GM21619 (cell line): Measurements from ENCODE around the gene CTSW.

Experiments used
- ATAC-seq: cut with Tn5 transposase; IDR thresholded peaks from one replicate; pipeline ENCODE4 v1.9.1; 2021; ENCODE audit not compliant: unreplicated experiment

The CTSW gene

DNA sequence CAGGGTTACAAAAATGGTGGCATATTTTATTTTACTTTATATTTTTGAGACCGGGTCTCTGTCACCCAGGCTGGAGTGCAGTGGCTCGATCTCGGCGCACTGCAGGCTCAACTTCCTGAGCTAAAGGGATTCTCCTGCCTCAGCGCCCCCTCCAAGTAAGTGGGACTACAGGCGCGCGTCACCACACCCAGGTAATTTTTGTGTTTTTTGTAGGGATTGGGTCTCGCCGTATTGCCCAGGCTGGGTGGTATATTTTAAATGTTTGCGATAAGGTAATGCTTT, 21.2 kb downstream of the CTSW start:
- ATAC-seq, result no peak

- ATAC-seq, result no peak
These were observed 23.4 kb downstream of the CTSW start for GRCh38 chr11:65903068-65903481.

- ATAC-seq, result no peak
These were observed 24.1 kb downstream of the CTSW start for GRCh38 chr11:65903715-65904114.

DNA sequence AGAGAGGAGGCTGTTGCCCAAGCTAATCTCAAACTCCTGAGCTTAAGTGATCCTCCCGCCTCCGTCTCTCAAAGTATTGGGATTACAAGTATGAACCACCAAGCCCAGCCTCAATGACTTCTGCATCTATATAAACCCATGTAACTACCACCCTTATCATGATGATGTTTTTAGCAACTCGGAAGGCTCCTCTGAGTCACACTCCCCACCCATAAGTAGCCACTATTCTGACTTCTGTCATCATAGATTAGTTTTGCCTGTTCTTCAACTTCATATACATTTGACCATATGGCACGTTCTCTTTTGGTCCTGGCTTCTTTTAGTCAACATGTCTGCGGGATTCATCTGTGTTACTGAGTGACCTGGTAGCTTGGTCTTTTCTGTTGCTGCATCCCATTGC, 27.0 kb downstream of the CTSW start:
- ATAC-seq, result no peak

- no peak for ATAC-seq
These were observed 28.2 kb downstream of the CTSW start for GRCh38 chr11:65907878-65908277.

GRCh38 chr11:65911682-65912568, 32.3 kb downstream of the CTSW start:
- ATAC-seq, result no peak

- no peak for ATAC-seq
These were observed 33.2 kb downstream of the CTSW start for GRCh38 chr11:65912845-65913244.

DNA sequence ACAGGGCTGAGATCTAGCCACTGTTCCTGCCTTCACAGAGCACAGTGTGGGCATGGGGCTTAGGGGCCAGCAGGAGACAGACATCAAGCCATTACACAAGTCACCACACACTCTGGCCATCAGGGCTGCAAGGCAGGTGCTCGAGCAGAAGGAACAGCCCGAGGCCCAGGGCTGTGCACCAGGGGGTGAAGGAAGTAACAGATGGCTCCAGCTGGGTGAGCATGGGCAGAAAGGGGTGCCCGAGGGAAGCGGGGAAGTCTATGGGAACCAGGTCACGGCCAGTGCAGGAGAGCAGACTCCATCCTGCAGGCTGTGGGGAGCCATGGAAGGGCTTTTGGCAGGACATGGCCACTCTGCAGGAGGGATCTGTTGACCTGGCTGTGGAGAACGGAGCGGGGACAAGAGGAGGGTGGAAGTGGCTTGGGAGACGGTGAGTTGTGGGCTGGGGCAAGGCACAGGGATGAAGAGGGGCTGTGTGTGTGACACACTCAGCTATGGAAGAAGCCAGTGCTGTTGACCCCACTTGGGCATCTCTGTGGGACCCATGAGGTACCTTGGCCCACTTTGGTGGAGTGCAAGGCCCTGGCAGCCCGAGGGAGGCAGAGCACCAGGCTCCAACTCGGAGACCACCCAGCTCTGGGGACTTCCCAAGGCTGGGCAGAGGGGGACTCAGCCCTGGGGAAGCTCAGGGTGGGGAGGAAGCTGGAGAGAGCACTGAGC, 35.6 kb downstream of the CTSW start:
- ATAC-seq, result no peak

- no peak for ATAC-seq
These were observed 36.2 kb downstream of the CTSW start for GRCh38 chr11:65915821-65916251.

DNA sequence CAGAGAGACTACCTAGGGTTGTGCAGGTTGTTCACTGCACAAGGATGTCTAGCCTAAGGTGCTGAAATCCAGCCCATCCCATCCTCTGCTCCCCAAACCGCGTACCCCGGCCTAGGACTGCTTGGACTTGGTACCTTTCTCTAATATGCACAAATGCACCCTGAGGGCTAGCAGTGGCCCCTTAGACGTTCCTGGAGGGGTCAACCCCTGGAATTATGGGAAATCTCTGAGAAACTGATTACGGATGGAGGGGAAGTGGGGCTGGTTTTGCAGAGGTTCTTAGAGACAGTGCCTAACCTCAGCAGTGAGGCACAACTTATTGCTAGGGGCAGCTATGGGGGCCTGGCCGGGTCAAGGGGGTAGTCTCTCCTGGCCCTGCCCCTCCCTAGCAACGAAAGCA, 36.8 kb downstream of the CTSW start:
- no peak for ATAC-seq

DNA sequence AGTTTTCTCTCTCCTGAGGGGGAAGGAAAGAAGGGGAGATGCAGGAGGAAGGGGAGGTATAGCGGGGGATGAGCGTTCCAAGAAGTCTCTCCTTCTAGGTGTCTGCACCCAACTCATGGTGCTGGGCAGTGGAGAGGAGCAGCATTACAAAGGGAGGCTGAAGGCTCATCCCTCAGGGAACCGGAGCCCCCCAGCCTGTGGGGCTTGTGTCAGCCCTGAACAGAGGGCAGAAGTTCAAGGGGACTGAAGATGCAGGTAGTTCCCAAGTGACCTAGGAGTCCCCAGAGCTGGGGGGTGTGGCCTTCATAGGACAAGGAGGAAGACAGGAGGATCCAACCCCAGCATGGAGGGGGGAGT, 37.4 kb downstream of the CTSW start:
- ATAC-seq, result no peak

DNA sequence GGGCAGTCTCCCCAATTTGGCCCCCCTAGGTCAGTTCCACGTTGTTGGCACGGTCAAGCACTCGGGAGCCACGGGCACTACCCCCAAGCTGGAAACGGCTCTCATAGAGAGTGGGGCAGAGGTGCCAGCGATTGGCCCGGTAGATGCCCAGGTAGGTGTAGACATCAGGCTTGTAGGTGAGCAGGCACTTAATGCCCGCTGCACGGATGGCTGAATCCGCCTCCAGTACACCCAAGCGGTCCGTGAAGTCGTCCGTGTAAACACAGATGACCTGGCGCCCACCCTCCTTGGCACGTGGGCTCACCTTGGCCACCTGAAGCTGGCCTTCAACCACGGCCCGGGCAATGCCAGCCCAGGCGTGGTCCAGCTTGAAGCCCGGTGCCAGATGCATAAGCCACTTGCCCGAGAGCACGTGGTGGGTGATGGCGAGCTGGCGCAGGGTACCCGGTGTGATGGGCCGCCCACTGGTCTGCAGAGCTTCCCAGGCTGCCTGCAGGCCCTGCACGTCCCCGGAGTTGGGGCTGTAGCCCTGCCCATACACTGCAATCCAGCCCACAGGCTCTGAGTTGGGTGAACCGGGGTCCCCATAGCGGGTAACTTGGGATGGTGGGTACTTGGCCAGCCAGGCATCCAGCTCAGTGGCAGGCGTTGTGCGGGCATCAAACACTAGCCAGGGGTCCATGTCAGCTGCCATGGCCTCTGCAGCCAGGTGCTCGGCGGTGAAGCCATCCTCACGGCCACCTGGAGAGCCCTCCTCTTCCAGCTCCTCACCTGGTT, 38.0 kb downstream of the CTSW start:
- no peak for ATAC-seq

DNA sequence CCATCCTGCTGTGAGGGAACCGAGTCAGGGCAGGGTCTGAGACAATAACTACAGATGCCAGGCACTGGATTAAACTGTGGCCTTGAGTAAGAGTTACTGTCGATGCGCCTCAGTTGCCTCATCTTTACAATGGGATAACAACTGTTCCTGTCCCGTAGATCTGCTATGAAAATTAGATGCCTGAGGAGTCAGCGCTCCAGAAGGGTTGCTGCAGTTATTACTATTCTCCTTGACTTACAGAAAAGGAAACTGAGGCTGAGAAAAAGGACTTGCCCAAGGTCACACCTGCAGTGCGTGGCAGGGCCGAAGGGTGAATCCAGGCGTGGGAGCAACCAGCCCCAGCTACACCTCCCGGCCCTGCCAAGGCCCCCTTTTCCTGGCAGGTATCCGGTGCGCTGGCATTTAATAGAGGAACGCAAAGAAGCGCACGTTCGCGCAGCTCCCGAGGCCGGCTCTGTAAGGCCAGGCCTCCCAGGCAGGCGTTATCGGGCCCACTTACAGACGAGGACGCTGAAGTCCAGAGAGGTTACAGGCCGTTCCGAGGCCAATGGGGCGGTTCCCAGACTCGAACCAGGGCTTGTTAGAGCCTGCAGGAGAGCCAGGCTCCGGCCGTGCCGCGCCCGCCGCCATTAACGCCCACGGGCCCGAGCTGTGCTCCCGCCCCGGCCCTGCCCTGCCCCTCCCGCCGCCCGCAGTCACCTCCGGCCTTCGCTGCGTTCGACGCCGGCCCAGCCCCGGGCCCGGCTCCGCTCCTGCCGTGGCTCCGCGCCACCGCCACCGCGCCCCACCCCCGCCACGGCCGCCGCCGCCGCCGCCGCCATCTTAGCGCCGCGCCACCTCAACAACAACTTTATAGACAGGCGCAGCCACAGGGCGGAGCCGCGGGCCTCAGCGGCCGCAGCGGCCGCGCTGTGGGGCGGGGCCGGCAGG, 38.8 kb downstream of the CTSW start, which contains the start of gene C11orf68:
Gene C11orf68, minus strand, starts transcription at position 852 of the 930 bp plus-strand sequence. Its CDS starts 31 bp downstream, at position 821.
- ATAC-seq, result peak; percentile 41

DNA sequence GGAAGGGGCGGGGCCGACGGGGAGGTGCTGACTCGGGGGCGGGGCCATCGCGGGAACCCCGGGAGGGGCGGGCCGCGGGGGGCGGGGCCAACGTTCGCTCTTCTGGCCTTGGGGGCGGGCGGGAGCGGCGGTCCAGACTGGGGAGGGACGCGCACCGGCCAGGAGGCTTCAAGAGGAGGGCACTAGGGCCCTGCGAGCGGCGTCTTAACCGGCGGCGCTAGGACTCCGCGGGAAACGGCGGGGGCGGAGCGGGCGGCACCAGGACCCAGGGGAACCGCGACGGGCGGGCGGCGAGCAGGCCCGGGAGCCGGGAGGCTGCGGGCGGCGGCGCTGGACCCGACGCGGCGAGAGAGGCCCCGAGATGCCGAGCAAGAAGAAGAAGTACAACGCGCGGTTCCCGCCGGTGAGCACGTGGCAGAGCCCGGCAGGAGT, 39.5 kb downstream of the CTSW start, which contains the start of gene DRAP1:
Gene DRAP1, plus strand, starts transcription at position 286 of the 432 bp plus-strand sequence. Its CDS starts 76 bp downstream, at position 362.
- ATAC-seq, result peak; percentile 78

- ATAC-seq, result peak; percentile 34
These were observed 40.1 kb downstream of the CTSW start for GRCh38 chr11:65919573-65920371.

DNA sequence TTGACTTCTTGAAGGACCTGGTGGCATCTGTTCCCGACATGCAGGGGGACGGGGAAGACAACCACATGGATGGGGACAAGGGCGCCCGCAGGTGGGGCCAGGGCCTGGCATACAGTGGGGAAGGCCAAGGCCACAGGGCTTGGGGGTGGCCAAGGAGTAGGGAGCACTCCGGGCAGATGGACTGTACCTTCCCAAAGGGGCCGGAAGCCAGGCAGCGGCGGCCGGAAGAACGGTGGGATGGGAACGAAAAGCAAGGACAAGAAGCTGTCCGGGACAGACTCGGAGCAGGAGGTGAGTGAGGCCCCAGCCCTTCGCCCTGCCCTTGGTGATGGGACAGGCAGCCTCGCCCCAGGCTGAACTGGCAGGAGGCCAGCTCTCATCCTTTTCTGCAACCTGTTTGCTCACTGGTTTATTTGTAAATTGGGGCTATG, 40.8 kb downstream of the CTSW start:
- ATAC-seq, result no peak

DNA sequence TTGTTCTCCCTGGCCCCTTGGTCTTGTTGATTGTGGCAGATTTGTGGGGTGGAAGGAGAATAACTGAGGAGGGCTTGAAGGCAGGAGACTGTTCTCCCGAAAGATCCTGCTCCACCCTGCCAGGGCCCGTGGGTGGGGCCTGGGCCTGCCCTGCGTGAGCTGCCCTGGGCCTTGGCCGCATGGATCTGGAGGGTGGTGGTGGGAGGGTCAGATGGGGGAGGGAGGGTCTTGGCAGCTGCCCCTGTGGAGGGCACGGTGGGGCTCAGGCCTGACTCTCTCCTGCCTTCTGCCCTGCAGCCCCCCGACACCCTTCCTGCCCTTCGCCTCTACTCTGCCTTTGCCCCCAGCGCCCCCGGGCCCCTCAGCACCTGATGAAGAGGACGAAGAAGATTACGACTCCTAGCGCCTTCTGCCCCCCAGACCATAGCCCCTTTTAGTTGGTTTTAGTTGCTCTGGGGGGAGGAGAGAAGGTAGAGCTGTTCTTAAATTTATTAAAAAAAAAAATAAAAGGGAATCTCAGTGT, 41.5 kb downstream of the CTSW start:
- ATAC-seq, result no peak

GRCh38 chr11:65921876-65922275, 42.2 kb downstream of the CTSW start:
- no peak for ATAC-seq

- ATAC-seq, result no peak
These were observed 42.9 kb downstream of the CTSW start for GRCh38 chr11:65922565-65922964.
